GM10266 (cell line): ENCODE measurements around the gene PLB1.

ENCODE experiments used
- DNase-seq: peaks from one replicate; pipeline ENCODE4 v3.0.0; 2012; ENCODE audit errors: extremely low spot score
- TF ChIP-seq, protein P1 (sequence below): IDR thresholded peaks from 2 replicates; pipeline ENCODE4 v1.5.1; 2012; ENCODE audit warnings: mild to moderate bottlenecking, low read depth; ENCODE audit not compliant: control insufficient read depth, insufficient read depth; ENCODE audit errors: missing control alignments

Gene PLB1

DNA sequence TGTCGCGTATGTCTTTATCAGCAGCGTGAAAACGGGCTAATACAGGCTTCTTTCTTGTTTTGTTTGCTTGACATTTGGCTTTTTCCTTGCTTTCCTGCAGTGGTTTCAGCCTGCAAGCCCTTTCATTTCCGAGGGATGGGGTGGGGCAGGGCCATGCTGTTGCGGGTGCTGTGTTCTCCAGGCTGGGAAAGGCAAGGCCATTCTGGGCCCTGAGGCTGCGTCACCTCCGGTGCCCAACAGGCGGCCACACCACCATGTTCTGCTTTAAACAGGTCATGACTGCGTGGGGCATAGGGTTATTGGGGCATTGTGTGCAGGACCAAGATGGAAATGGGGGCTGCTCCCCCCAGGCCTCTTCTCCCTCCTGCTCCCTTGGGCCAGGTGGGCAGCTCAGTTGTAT is 38.6 kb upstream of the PLB1 start:
- DNase-seq: no peak
- TF ChIP-seq, protein P1, sequence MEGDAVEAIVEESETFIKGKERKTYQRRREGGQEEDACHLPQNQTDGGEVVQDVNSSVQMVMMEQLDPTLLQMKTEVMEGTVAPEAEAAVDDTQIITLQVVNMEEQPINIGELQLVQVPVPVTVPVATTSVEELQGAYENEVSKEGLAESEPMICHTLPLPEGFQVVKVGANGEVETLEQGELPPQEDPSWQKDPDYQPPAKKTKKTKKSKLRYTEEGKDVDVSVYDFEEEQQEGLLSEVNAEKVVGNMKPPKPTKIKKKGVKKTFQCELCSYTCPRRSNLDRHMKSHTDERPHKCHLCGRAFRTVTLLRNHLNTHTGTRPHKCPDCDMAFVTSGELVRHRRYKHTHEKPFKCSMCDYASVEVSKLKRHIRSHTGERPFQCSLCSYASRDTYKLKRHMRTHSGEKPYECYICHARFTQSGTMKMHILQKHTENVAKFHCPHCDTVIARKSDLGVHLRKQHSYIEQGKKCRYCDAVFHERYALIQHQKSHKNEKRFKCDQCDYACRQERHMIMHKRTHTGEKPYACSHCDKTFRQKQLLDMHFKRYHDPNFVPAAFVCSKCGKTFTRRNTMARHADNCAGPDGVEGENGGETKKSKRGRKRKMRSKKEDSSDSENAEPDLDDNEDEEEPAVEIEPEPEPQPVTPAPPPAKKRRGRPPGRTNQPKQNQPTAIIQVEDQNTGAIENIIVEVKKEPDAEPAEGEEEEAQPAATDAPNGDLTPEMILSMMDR: no peak

DNA sequence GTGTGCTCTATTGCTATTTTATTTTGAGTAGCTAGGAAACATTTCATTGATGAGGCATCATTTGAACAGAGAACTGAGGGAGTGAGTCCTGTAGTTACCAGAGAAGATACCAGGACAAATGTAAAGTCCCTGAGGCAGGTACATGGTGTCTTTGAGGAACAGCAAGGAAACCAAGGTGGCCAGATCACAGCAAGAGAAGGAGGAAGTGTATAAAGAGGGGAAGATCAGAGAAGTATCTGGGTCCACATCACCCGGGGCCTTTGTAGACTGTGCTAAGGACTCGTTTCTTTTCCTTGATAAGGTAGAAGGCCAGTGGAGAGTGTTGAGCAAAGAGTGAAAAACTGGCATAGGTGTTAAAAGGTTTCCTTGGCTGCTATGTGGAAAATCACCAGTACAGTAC is 34.8 kb upstream of the PLB1 start:
- TF ChIP-seq, protein P1: no peak
- no peak for DNase-seq

DNA sequence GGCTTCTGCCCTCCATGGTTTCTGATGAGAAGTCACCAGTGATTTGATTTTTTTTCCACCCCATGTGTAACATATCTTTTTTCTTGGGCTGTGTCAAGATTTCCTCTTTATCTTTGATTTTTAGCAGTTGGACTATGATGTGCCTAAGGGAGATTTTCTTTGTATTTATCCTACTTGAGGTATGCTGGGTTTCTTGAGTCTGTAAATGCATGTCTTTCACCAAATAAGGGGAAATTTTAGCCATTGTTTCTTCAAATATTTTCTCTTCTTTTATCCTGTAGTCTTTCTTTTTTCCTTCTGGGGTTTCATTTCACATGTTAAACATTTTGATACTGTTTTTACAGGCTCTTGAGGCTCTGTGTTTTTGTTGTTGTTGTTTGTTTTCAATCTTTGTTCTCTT is 33.7 kb upstream of the PLB1 start:
- TF ChIP-seq, protein P1: no peak
- no peak for DNase-seq

DNA sequence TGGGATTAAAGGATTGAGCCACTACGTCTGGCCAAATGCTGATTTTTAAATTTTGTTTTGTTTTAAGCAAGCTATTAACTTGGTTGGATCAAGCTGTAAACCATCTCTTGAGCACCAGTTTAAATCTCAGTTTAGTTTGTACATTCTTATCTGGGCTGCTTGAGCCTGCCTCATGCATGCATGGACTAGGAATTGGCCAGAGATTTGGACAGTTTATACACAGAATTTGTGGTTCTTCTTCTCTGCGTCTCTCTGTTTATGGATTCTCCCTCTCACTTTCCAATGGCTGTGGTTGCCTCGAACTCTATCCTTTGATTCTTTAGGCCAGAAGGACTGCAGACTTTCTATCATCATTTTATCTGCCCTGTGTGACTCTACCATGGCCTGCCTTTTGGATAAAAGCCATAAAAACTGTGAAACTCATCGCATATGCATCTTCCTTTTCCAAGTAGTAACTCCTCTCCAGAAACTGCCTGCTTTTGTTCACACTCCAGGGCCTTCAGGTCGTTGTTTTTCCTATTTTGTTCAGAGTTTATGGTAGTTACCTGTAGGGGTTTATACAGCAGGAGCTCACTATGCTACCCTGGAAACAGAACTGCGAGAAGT is 32.5 kb upstream of the PLB1 start:
- no peak for DNase-seq
- TF ChIP-seq, protein P1: no peak

DNA sequence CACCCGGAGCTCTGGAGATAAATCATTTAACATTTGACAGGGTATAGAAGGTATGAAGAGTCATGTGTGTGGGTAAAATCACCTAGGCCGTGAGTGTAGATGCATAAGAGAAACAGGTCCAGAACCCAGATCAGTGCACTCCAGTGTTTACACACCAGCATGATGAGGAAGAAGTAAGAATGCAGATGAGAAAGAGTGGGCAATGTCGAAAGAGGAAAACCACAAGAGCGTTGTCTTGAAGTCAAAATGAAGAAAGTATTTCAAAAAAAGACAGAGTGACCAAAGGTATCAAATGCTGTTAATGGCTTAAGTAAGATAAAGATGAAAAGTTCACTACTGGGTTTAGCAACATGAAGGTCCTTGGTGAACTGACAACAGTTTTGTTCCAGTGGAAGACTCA is 32.0 kb upstream of the PLB1 start:
- DNase-seq: no peak
- TF ChIP-seq, protein P1: no peak

DNA sequence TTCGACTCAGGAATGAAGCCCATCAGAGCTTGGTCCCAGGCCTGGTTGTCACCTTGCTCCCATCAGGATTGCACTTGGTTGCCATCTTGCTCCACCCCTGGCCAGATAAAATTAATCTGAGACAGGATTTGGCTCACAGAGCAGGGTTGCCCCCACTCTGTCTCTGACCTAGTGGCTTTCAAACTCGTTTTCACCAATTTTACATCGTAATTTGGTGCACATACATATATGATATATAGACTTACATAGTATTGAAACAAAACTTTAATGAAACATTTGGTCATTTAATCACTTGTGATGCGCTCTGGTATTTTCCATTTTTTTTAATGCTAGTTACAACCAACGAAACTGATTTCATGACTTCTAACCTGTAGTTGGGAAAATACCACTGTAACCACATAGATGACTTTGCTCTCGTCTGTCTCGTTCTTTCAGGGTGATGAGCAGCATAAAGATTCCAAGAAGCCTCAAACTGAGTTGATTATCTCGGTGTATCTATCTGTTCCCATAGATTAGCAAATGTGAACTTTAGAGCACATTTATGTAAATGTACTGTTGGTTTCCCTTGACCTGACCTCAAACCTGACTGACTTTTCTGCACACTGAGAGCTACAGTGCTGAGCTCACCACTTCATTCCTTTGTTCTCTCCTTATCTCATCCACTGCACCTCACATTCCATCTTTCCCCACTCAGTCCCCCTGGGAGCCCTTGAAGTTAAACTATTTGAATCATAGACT is 30.5 kb upstream of the PLB1 start:
- TF ChIP-seq, protein P1: no peak
- DNase-seq: no peak

DNA sequence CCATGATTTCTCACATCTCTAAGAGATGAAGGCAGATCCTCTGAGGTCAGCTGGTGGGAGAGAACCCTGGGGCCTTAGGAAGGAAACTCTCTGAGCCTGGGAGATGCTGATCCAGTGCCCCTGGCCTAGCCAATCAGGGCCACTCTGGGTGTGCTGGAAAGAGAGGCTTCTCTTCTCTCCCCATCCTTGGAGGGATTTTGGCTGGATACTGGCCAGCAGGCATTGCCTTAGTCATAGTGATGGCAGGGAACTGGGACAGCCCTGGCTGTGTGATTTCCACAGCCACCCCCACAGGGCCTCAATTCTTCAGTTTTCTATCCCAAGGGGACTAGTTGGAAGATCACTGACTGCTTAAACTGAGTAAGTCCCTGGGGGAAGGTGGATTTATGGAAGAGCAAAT is 26.6 kb upstream of the PLB1 start:
- no peak for DNase-seq
- TF ChIP-seq, protein P1: no peak
